ENCODE results near the gene UFSP1. TPM values are rescaled to one million over a fixed set of nuclear protein-coding genes. Genes with fewer than 3 reads are reported as not detected.

UFSP1 gene
- total RNA-seq, 1 donor from 2014 or later = 0.53 TPM

- TF ChIP-seq CTCF (IDR thresholded peaks at IDR 0.05) = no peak
- Histone ChIP-seq H3K36me3 (no peaks in the 10 kb centered on the region), H3K27ac (no peak overlapping the region)
These were observed 6.6 kb upstream of the UFSP1 start for GRCh38 chr7:100895956-100896731.

GRCh38 chr7:100895701-100895955, 6.1 kb upstream of the UFSP1 start, which contains the start of gene ACHE:
Gene ACHE, minus strand, starts transcription at chr7:100895888. Its CDS starts 1,656 bp downstream, at chr7:100894232.
- TF ChIP-seq CTCF (IDR thresholded peaks at IDR 0.05) = no peak
- Histone ChIP-seq H3K27ac (no peak within 1 kb of the TSS), H3K27me3 (peaks cover 14% of the 10 kb centered on the region), H3K36me3 (no peaks in the 10 kb centered on the region), H3K9me3 (no peaks in the 10 kb centered on the region), H3K4me1 (peaks cover 6 to 20% of the 10 kb centered on the region in 2 donors), H3K4me3 (peak within 1 kb of the TSS; percentile 46 to 62)
- no peak for DNase-seq (ENCODE audit: low spot score in 2 of 2)
- intact Hi-C loops (cut with DNase I) = loop anchor here (5.0 kb wide), 1 partner anchor 182 kb away; no protein-coding TSS in a partner anchor

More at GRCh38 chr7:100895956-100896731, 6.6 kb upstream of the UFSP1 start:
- Histone ChIP-seq H3K4me3 (peak overlapping the region; percentile 46 to 62), H3K27me3 (peaks cover 14% of the 10 kb centered on the region), H3K9me3 (no peaks in the 10 kb centered on the region), H3K4me1 (peaks cover 6 to 15% of the 10 kb centered on the region in 2 donors)
- no peak for DNase-seq (ENCODE audit: low spot score in 2 of 2)
- intact Hi-C loops (cut with DNase I) = loop anchor here (5.0 kb wide), 1 partner anchor 181 kb away; no protein-coding TSS in a partner anchor

- H3K4me3 ChIP-seq = peak overlapping the region; percentile 46 to 62
- no peak overlapping the region for H3K27ac ChIP-seq
- TF ChIP-seq CTCF (IDR thresholded peaks at IDR 0.05) = peak; percentile 80 to 96 (median 93)
- H3K4me1 ChIP-seq = peaks cover 6 to 20% of the 10 kb centered on the region in 2 donors
- no peaks in the 10 kb centered on the region for H3K9me3 ChIP-seq
- DNase-seq (ENCODE audit: low spot score in 2 of 2) = no peak
- H3K27me3 ChIP-seq = peaks cover 14% of the 10 kb centered on the region
- intact Hi-C loops (cut with DNase I) = loop anchor here (5.0 kb wide), 2 partner anchors 182 to 242 kb away; no protein-coding TSS in a partner anchor
- no peaks in the 10 kb centered on the region for H3K36me3 ChIP-seq
These were observed 5.6 kb upstream of the UFSP1 start for GRCh38 chr7:100894860-100895700.

- intact Hi-C loops (cut with DNase I) = loop anchor here (5.0 kb wide), 1 partner anchor 243 kb away; no protein-coding TSS in a partner anchor
- H3K27ac ChIP-seq = no peak overlapping the region
- no peak for DNase-seq (ENCODE audit: low spot score in 2 of 2)
- H3K9me3 ChIP-seq = no peaks in the 10 kb centered on the region
- peak overlapping the region; percentile 46 to 62 for H3K4me3 ChIP-seq
- H3K36me3 ChIP-seq = no peaks in the 10 kb centered on the region
- TF ChIP-seq CTCF (IDR thresholded peaks at IDR 0.05) = no peak
- peaks cover 7 to 22% of the 10 kb centered on the region in 2 donors for H3K4me1 ChIP-seq
- peaks cover 14% of the 10 kb centered on the region for H3K27me3 ChIP-seq
These were observed 4.6 kb upstream of the UFSP1 start for GRCh38 chr7:100893910-100894721.

GRCh38 chr7:100893318-100893895, 3.9 kb upstream of the UFSP1 start:
- Histone ChIP-seq H3K36me3 (peaks cover 0 to under 1% of the 10 kb centered on the region in 2 donors), H3K27me3 (peaks cover 14% of the 10 kb centered on the region), H3K27ac (no peak overlapping the region), H3K4me1 (peaks cover 12 to 27% of the 10 kb centered on the region in 2 donors), H3K9me3 (no peaks in the 10 kb centered on the region), H3K4me3 (no peak overlapping the region)
- intact Hi-C loops (cut with DNase I) = loop anchor here (5.0 kb wide), 1 partner anchor 244 kb away; no protein-coding TSS in a partner anchor
- TF ChIP-seq CTCF (IDR thresholded peaks at IDR 0.05) = no peak
- no peak for DNase-seq (ENCODE audit: low spot score in 2 of 2)
